ENCODE results near the gene HDAC6.

GRCh38 chrX:48785540-48786214 is 16.2 kb upstream of the HDAC6 start:
- no peak for TF ChIP-seq CTCF (IDR thresholded peaks at IDR 0.05; ENCODE audit: extremely low read depth in 1 of 2, insufficient read depth in 1 of 2, low read depth in 1 of 2, low read length in 2 of 2)
- no peak for TF ChIP-seq FOS (IDR thresholded peaks at IDR 0.05; ENCODE audit: borderline replicate concordance, insufficient read depth, low read length)
- TF ChIP-seq, protein P1, sequence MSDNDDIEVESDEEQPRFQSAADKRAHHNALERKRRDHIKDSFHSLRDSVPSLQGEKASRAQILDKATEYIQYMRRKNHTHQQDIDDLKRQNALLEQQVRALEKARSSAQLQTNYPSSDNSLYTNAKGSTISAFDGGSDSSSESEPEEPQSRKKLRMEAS (IDR thresholded peaks at IDR 0.05; ENCODE audit: insufficient read depth, insufficient read length), result no peak
- TF ChIP-seq POLR2A (IDR thresholded peaks at IDR 0.05; ENCODE audit: low read depth, low read length), result no peak
- no peak for TF ChIP-seq JUN (IDR thresholded peaks at IDR 0.05; ENCODE audit: borderline replicate concordance, insufficient read depth, insufficient read length, low read depth)
- TF ChIP-seq EZH2 (IDR thresholded peaks at IDR 0.05; ENCODE audit: borderline replicate concordance, low read depth, low read length, severe bottlenecking), result no peak
- no peak for TF ChIP-seq POLR2AphosphoS5 (IDR thresholded peaks at IDR 0.05; ENCODE audit: insufficient read depth, low read depth, low read length)
- TF ChIP-seq MYC (IDR thresholded peaks at IDR 0.05; ENCODE audit: low read depth, low read length), result no peak
